Gastrocnemius medialis (tissue), 4 donors: ENCODE measurements around the gene PHRF1. TPM values are rescaled to one million over a fixed set of nuclear protein-coding genes. Genes with fewer than 3 reads are reported as not detected.

Source experiments
- ATAC-seq, 2 donors: fragments of 150-250 bp; one replicate each; pipeline ENCODE4 v1.9.1; 2016
- DNase-seq, 2 donors: peaks; one replicate each; pipeline ENCODE4 v3.0.0-alpha.2; 2019
- H3K27ac ChIP-seq, 4 donors: fragments of 200-600 bp; sonication (generic); 1 replicate in 1 of 4; 2 replicates in 3 of 4; pipeline ENCODE4 v1.5.1; 2016 to 2018; ENCODE audit warnings: mild to moderate bottlenecking in 2 of 4, moderate library complexity in 1 of 4
- H3K27me3 ChIP-seq, 3 donors: fragments of 200-600 bp; sonication (generic) in 2 of 3; 1 replicate in 1 of 3; 2 replicates in 2 of 3; pipeline versions ENCODE4 v1.5.1 to v1.6.0; 2016 to 2019; ENCODE audit warnings: mild to moderate bottlenecking in 1 of 3, moderate library complexity in 1 of 3
- H3K36me3 ChIP-seq, 2 donors: fragments of 200-600 bp; sonication (generic) in 1 of 2; one replicate each; pipeline ENCODE4 v1.5.1; 2017 to 2018
- H3K4me1 ChIP-seq, 2 donors: fragments of 200-600 bp; sonication (generic) in 1 of 2; one replicate each; pipeline ENCODE4 v1.5.1; 2016 to 2017; ENCODE audit warnings: mild to moderate bottlenecking in 2 of 2
- H3K4me3 ChIP-seq, 4 donors: fragments of 200-600 bp; sonication (generic) in 3 of 4; 1 replicate in 1 of 4; 2 replicates in 3 of 4; pipeline ENCODE4 v1.5.1; 2016 to 2019; ENCODE audit warnings: mild to moderate bottlenecking in 2 of 4
- H3K9me3 ChIP-seq, 3 donors: fragments of 200-600 bp; sonication (generic) in 2 of 3; 1 replicate in 1 of 3; 2 replicates in 2 of 3; pipeline ENCODE4 v1.5.1; 2016 to 2019
- CTCF ChIP-seq, 5 experiments: fragments of 450-650 bp in 3 of 5; fragments of 200-600 bp in 2 of 5; sonication (generic) in 2 of 5; IDR thresholded peaks in 4 of 5; conservative IDR thresholded peaks in 1 of 5; 1 replicate in 4 of 5; 2 replicates in 1 of 5; pipeline ENCODE4 v1.5.1; 2016 to 2019; ENCODE audit warnings: antibody characterized with exemption in 5 of 5, mild to moderate bottlenecking in 3 of 5, moderate library complexity in 3 of 5
- POLR2A ChIP-seq, 2 donors: fragments of 450-650 bp; IDR thresholded peaks; one replicate each; pipeline ENCODE4 v1.6.1; 2017; ENCODE audit warnings: antibody characterized with exemption in 2 of 2, mild to moderate bottlenecking in 2 of 2, moderate library complexity in 2 of 2
- in situ Hi-C, 4 donors: fragments of 200-750 bp; cut with MboI; loops; one replicate each; pipeline versions ENCODE4 v1.15.0 to v1.8.0; 2017; ENCODE audit warnings: low sequenced_read_pairs in 4 of 4
- intact Hi-C: fragments of 100-400 bp; cut with DNase I; formaldehyde crosslinking; loops from one replicate; pipeline ENCODE4 v1.15.1; 2023; ENCODE audit warnings: low total_unique reads
- total RNA-seq, 4 donors: library from RNA; depleted of rRNA; stranded (reverse); fragments of >200 nt; gene quantifications; one replicate each; pipeline versions ENCODE4 v1.1.0 to v1.2.3, GENCODE V29; 2016

Gene PHRF1
- total RNA-seq, 4 donors from 2014 or later = 9.2 to 22.6 (median 20.8) TPM

- intact Hi-C loops (loop anchor here (1.0 kb wide), 1 partner anchor 167 kb away; no protein-coding TSS in a partner anchor), in situ Hi-C loops (loop anchor here (25.0 kb wide), 2 partner anchors 156 to 181 kb away; partner anchors contain the start of genes EPS8L2 (in 3 of the 4) and TALDO1 (in 1 of the 4))
- peaks cover 50 to 56% (median 55%) of the 10 kb centered on the region in 3 donors for H3K27me3 ChIP-seq
- H3K27ac ChIP-seq = no peak overlapping the region
- no peak overlapping the region for H3K4me3 ChIP-seq
- ATAC-seq = no peak
- H3K4me1 ChIP-seq = peaks cover 14 to 15% of the 10 kb centered on the region in 2 donors
- H3K36me3 ChIP-seq = no peaks in the 10 kb centered on the region
- no peak for TF ChIP-seq CTCF (IDR thresholded peaks at IDR 0.05 in 4 of 5, conservative IDR thresholded peaks at IDR 0.05 in 1 of 5)
- TF ChIP-seq POLR2A (IDR thresholded peaks at IDR 0.05) = no peak
- no peak for DNase-seq
- no peaks in the 10 kb centered on the region for H3K9me3 ChIP-seq
Measured at GRCh38 chr11:555780-556661, 20.2 kb upstream of the PHRF1 start.

DNA sequence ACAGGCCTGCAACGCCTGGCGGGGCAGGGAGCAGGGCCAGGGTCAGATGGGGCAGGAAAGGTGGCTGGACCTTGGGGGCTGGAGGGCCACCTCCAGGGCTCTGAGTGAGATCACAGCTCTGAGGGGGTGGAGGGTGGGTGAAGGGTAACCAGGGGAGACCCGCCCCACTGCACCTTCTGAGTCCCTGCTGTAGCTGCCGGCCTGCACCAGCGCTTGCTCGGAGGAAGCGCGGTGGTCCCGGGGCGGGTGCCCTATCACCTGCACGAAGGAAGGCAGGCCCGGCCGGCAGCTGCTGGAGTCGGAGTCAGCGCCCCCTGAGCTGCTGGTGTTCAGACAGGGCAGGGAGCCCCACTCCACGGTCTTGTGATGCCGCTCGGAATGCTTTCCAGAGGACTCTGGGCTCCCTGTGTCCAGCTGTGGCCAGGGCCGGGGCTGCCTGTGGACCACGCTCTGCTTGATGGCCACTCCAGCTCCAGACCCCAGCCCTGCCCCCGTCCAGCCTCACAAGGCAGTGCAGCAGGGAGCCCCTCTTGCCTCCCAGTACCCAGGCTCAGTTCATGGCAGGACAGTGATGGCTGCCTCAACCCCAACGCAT is 19.5 kb upstream of the PHRF1 start:
- Histone ChIP-seq H3K27ac (no peak overlapping the region), H3K36me3 (no peaks in the 10 kb centered on the region), H3K4me1 (peaks cover 14 to 18% of the 10 kb centered on the region in 2 donors), H3K4me3 (no peak overlapping the region), H3K9me3 (no peaks in the 10 kb centered on the region), H3K27me3 (peaks cover 50 to 56% (median 53%) of the 10 kb centered on the region in 3 donors)
- no peak for TF ChIP-seq CTCF (IDR thresholded peaks at IDR 0.05 in 4 of 5, conservative IDR thresholded peaks at IDR 0.05 in 1 of 5)
- no peak for TF ChIP-seq POLR2A (IDR thresholded peaks at IDR 0.05)
- in situ Hi-C loops (loop anchor here (25.0 kb wide), 2 partner anchors 156 to 181 kb away; partner anchors contain the start of genes EPS8L2 (in 3 of the 4) and TALDO1 (in 1 of the 4)), intact Hi-C loops (no loop called here)
- DNase-seq = no peak
- no peak for ATAC-seq

- TF ChIP-seq POLR2A (IDR thresholded peaks at IDR 0.05) (no peak), CTCF (IDR thresholded peaks at IDR 0.05 in 4 of 5, conservative IDR thresholded peaks at IDR 0.05 in 1 of 5) (no peak)
- intact Hi-C loops = no loop called here
Measured at GRCh38 chr11:557328-558132, 18.7 kb upstream of the PHRF1 start.

GRCh38 chr11:558503-558902 is 17.8 kb upstream of the PHRF1 start:
- Histone ChIP-seq H3K36me3 (no peaks in the 10 kb centered on the region), H3K9me3 (no peaks in the 10 kb centered on the region), H3K4me3 (no peak overlapping the region), H3K27ac (no peak overlapping the region), H3K4me1 (peaks cover 14 to 18% of the 10 kb centered on the region in 2 donors), H3K27me3 (peaks cover 42 to 45% (median 43%) of the 10 kb centered on the region in 3 donors)
- ATAC-seq (no peak), DNase-seq (no peak)
- intact Hi-C loops = no loop called here
- no peak for TF ChIP-seq CTCF (IDR thresholded peaks at IDR 0.05 in 4 of 5, conservative IDR thresholded peaks at IDR 0.05 in 1 of 5)
- no peak for TF ChIP-seq POLR2A (IDR thresholded peaks at IDR 0.05)
- in situ Hi-C loops = loop anchor here (25.0 kb wide), 2 partner anchors 154 to 179 kb away; partner anchors contain the start of genes EPS8L2 (in 3 of the 4) and TALDO1 (in 1 of the 4)

More at GRCh38 chr11:557328-558132, 18.7 kb upstream of the PHRF1 start:
- H3K4me1 ChIP-seq = peaks cover 14 to 18% of the 10 kb centered on the region in 2 donors
- no peak overlapping the region for H3K4me3 ChIP-seq
- no peak for ATAC-seq
- in situ Hi-C loops = loop anchor here (25.0 kb wide), 2 partner anchors 155 to 180 kb away; partner anchors contain the start of genes EPS8L2 (in 3 of the 4) and TALDO1 (in 1 of the 4)
- H3K27ac ChIP-seq = no peak overlapping the region
- H3K27me3 ChIP-seq = peaks cover 50 to 54% (median 52%) of the 10 kb centered on the region in 3 donors
- DNase-seq = no peak
- H3K36me3 ChIP-seq = no peaks in the 10 kb centered on the region
- no peaks in the 10 kb centered on the region for H3K9me3 ChIP-seq
